GM19025 (cell line): ENCODE measurements around the gene RARRES2.
"Not testable (repeated sequence)": the region's sequence is repeated elsewhere in the genome, so short reads cannot be mapped to it uniquely, and the experiment has no call there.

Source experiments
- ATAC-seq: cut with Tn5 transposase; IDR thresholded peaks from one replicate; pipeline ENCODE4 v1.9.1; 2021; ENCODE audit warnings: mild to moderate bottlenecking, low read depth, moderate library complexity; ENCODE audit not compliant: unreplicated experiment

The RARRES2 gene

GRCh38 chr7:150341263-150342120, at the start of gene RARRES2:
Gene RARRES2, minus strand, starts transcription at chr7:150341629. Its CDS starts 1,020 bp downstream, at chr7:150340609.
- no peak for ATAC-seq

- no peak for ATAC-seq
Measured at GRCh38 chr7:150390205-150390604, 48.8 kb upstream of the RARRES2 start.

GRCh38 chr7:150389532-150389816, 48.0 kb upstream of the RARRES2 start:
- no peak for ATAC-seq

GRCh38 chr7:150388709-150389531, 47.5 kb upstream of the RARRES2 start:
- no peak for ATAC-seq

- ATAC-seq = no peak
Measured at GRCh38 chr7:150388306-150388705, 46.9 kb upstream of the RARRES2 start.

- ATAC-seq = not testable (repeated sequence)
Measured at GRCh38 chr7:150385884-150386283, 44.5 kb upstream of the RARRES2 start.

- no peak for ATAC-seq
Measured at GRCh38 chr7:150385302-150385723, 43.9 kb upstream of the RARRES2 start.

GRCh38 chr7:150384406-150385301, 43.2 kb upstream of the RARRES2 start:
- ATAC-seq = no peak

GRCh38 chr7:150383710-150384397, 42.4 kb upstream of the RARRES2 start:
- ATAC-seq = no peak

- no peak for ATAC-seq
Measured at GRCh38 chr7:150382844-150383225, 41.4 kb upstream of the RARRES2 start.

GRCh38 chr7:150382123-150382843, 40.9 kb upstream of the RARRES2 start:
- no peak for ATAC-seq

GRCh38 chr7:150381785-150382122, 40.3 kb upstream of the RARRES2 start:
- no peak for ATAC-seq

- no peak for ATAC-seq
Measured at GRCh38 chr7:150381096-150381495, 39.7 kb upstream of the RARRES2 start.

GRCh38 chr7:150380463-150380862, 39.0 kb upstream of the RARRES2 start:
- ATAC-seq = no peak

- no peak for ATAC-seq
Measured at GRCh38 chr7:150379441-150380379, 38.3 kb upstream of the RARRES2 start.

- peak; percentile 67 for ATAC-seq
Measured at GRCh38 chr7:150378853-150379440, 37.5 kb upstream of the RARRES2 start, which contains the start of gene ZNF775. Gene ZNF775, plus strand, starts transcription at chr7:150379330. Its CDS starts 9,141 bp downstream, at chr7:150388471.

GRCh38 chr7:150378115-150378852, 36.9 kb upstream of the RARRES2 start:
- no peak for ATAC-seq
